ENCODE data around the gene TOLLIP. TPM values are rescaled to one million over a fixed set of nuclear protein-coding genes. Genes with fewer than 3 reads are reported as not detected.

Gene TOLLIP
- total and polyA plus RNA-seq, 9 donors, result 11.9 to 29.8 (median 24.5) TPM

GRCh38 chr11:1228101-1228821 is 81.2 kb downstream of the TOLLIP start:
- Histone ChIP-seq H3K4me1 (ENCODE audit: control insufficient read depth, insufficient read depth, low read length) (no peaks in the 10 kb centered on the region), H3K27me3 (ENCODE audit: control insufficient read depth, insufficient read depth, low read length) (peaks cover 4% of the 10 kb centered on the region), H3K9me3 (replicated peaks; ENCODE audit: control insufficient read depth, low read depth, low read length) (no peaks in the 10 kb centered on the region), H3K4me3 (ENCODE audit: low read length) (no peak overlapping the region), H3K36me3 (ENCODE audit: control insufficient read depth, insufficient read depth, low read length) (no peaks in the 10 kb centered on the region), H3K27ac (ENCODE audit: low read length) (no peak overlapping the region)
- 79% methylated on average over 21 of the region's 31 CpGs for WGBS (ENCODE audit: insufficient coverage)
- no peak for DNase-seq

GRCh38 chr11:1227551-1228100 is 81.8 kb downstream of the TOLLIP start:
- H3K36me3 ChIP-seq (ENCODE audit: control insufficient read depth, insufficient read depth, low read length), result no peaks in the 10 kb centered on the region
- no peaks in the 10 kb centered on the region for H3K4me1 ChIP-seq (ENCODE audit: control insufficient read depth, insufficient read depth, low read length)
- WGBS (ENCODE audit: insufficient coverage), result 74% methylated on average over 21 of the region's 23 CpGs
- DNase-seq, result no peak
- H3K27ac ChIP-seq (ENCODE audit: low read length), result no peak overlapping the region
- H3K9me3 ChIP-seq (replicated peaks; ENCODE audit: control insufficient read depth, low read depth, low read length), result no peaks in the 10 kb centered on the region
- peaks cover 4% of the 10 kb centered on the region for H3K27me3 ChIP-seq (ENCODE audit: control insufficient read depth, insufficient read depth, low read length)
- no peak overlapping the region for H3K4me3 ChIP-seq (ENCODE audit: low read length)

DNA sequence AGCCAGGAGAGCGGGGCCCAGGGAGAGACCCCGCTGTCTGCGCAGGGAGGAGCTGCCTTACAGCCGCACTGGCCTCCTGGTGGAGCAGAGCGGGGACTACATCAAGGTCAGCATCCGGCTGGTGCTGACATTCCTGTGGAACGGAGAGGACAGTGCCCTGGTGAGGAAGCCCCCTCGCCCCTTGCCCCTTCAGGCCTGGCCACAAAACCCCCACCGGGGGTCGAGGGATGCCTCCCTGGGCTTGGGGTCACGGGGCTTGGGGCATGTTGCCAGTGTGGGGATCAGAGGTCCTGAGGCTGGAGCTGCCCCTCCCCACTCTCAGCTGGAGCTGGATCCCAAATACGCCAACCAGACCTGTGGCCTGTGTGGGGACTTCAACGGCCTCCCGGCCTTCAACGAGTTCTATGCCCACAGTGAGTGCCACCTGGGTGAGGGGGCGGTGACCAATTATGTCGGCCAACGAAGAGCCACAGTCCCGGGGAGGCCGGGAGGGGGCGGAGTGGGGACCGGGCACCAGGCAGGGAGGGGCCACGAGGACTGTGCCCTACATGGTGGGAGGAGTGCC is 82.4 kb downstream of the TOLLIP start:
- no peak overlapping the region for H3K27ac ChIP-seq (ENCODE audit: low read length)
- H3K4me3 ChIP-seq (ENCODE audit: low read length), result no peak overlapping the region
- H3K27me3 ChIP-seq (ENCODE audit: control insufficient read depth, insufficient read depth, low read length), result peaks cover 4% of the 10 kb centered on the region
- no peak for DNase-seq
- 57% methylated on average over 19 of the region's 23 CpGs for WGBS (ENCODE audit: insufficient coverage)
- H3K4me1 ChIP-seq (ENCODE audit: control insufficient read depth, insufficient read depth, low read length), result no peaks in the 10 kb centered on the region
- no peaks in the 10 kb centered on the region for H3K9me3 ChIP-seq (replicated peaks; ENCODE audit: control insufficient read depth, low read depth, low read length)
- H3K36me3 ChIP-seq (ENCODE audit: control insufficient read depth, insufficient read depth, low read length), result no peaks in the 10 kb centered on the region

DNA sequence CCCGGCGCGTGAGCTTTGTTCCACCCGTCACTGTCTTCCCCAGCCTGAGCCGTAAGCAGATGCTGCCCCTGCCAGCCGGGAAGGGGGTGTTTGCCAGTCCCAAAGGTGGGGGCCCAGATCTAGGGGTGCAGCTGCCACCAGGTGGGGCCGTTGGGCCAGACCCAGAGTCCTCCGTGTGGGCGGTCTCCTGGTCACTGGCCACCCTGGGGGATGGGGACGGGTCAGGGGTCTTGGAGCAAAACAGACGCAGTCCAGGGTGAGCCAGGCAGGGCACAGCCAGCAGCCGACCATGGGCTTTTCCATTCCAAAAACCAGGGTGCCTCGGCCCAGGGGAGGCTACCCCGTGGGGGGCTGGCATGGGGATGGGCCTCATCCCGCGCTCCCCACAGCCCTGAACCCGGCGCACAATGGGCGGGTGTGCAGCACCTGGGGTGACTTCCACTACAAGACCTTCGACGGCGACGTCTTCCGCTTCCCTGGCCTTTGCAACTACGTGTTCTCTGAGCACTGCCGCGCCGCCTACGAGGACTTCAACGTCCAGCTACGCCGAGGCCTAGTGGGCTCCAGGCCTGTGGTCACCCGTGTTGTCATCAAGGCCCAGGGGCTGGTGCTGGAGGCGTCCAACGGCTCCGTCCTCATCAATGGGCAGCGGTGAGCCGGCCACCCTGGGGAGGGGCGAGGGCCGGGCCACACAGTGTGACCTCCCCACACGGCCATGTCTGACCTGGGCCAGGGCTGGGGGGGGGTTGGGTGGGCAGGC is 83.0 kb downstream of the TOLLIP start:
- Histone ChIP-seq H3K36me3 (ENCODE audit: control insufficient read depth, insufficient read depth, low read length) (no peaks in the 10 kb centered on the region), H3K27ac (ENCODE audit: low read length) (no peak overlapping the region), H3K9me3 (replicated peaks; ENCODE audit: control insufficient read depth, low read depth, low read length) (no peaks in the 10 kb centered on the region), H3K4me3 (ENCODE audit: low read length) (no peak overlapping the region), H3K27me3 (ENCODE audit: control insufficient read depth, insufficient read depth, low read length) (peaks cover 8% of the 10 kb centered on the region), H3K4me1 (ENCODE audit: control insufficient read depth, insufficient read depth, low read length) (no peaks in the 10 kb centered on the region)
- DNase-seq, result no peak
- WGBS (ENCODE audit: insufficient coverage), result 73% methylated on average over 38 of the region's 41 CpGs

DNA sequence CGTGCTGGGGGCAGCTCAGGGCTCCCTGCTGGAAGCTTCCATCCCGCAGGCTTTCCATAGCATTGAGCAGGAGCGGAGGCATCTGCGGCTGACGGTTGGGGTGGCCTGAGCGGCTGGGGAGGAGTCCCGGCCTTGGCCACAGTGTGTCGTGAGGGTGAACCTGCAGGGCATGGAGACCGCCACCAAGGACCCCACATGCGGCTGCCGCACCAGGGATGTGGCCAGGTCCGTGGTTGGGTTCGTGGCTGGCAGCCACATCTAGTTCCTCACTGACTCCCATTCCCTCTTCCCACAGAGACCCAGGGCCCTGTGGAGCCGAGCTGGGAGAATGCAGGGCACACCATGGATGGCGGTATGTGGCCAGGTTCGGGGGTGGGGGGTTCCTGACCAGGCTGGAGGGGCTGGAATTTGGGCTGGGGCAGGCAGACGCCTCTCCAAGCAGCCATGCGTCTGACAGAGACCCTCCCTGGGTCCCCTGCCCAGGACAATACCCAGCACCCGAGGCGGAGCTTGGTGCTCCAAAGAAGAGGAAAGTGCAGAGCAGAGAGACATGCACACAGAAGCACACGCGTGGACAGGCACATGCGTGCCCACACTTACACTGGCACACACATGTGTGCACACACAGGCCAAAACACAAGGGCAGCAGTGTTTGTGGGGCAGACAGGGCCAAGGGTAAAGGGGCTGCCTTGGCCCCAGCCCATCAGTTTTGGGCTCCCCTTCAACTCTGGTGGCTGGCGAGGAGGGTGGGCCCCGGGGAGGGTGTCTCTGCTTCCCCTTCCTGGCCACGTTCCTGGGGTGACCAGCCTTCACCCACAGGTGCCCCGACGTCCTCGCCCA is 83.8 kb downstream of the TOLLIP start:
- Histone ChIP-seq H3K27me3 (ENCODE audit: control insufficient read depth, insufficient read depth, low read length) (peaks cover 12% of the 10 kb centered on the region), H3K4me1 (ENCODE audit: control insufficient read depth, insufficient read depth, low read length) (no peaks in the 10 kb centered on the region), H3K36me3 (ENCODE audit: control insufficient read depth, insufficient read depth, low read length) (no peaks in the 10 kb centered on the region), H3K4me3 (ENCODE audit: low read length) (no peak overlapping the region), H3K9me3 (replicated peaks; ENCODE audit: control insufficient read depth, low read depth, low read length) (no peaks in the 10 kb centered on the region), H3K27ac (ENCODE audit: low read length) (no peak overlapping the region)
- 82% methylated on average over 28 of the region's 29 CpGs for WGBS (ENCODE audit: insufficient coverage)
- no peak for DNase-seq

DNA sequence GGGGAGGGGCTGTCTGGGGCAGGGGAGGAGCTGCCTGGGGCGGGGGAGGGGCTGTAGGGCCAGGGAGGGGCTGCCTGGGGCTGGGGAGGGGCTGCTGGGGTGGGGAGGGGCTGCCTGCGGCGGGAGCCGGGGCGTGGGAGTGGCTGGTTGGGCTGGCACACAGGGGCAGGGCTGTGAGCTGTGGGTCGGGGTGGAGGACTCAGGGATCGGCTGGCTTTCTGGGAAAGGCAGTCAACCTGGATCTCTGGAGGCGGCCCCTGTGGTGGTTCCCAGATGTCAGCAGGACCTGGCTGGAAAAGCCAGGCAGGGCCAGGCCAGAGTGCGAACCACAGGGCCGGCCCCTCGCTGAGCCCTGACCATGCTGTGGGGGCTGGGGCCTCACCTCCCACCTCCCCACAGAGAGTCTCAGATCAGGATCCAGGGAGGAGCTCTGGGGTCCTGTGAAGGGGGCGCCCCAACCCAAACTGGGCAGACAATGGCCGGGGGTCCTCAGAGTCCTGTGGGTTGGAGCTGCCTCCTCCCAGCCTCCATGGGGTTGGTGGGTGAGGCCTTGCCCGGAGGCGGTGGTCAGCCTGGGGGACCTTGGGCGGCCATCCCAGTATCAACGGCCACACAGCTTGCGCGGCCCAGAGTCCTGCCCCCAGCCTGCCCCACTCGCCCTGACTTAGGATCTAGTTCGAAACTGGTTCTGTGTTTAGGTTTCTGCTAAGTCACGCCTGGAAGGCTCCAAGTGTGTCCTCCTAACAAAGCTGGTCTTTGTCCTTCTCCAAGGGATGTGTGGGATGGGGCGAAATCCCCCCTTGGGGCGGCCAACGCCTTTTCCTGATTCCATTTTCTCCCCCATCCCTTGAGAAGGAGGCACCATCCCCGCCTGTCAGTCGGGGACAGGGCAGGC is 84.7 kb downstream of the TOLLIP start:
- no peak for DNase-seq
- H3K27me3 ChIP-seq (ENCODE audit: control insufficient read depth, insufficient read depth, low read length), result peaks cover 10% of the 10 kb centered on the region
- no peak overlapping the region for H3K27ac ChIP-seq (ENCODE audit: low read length)
- no peak overlapping the region for H3K4me3 ChIP-seq (ENCODE audit: low read length)
- H3K4me1 ChIP-seq (ENCODE audit: control insufficient read depth, insufficient read depth, low read length), result no peaks in the 10 kb centered on the region
- no peaks in the 10 kb centered on the region for H3K36me3 ChIP-seq (ENCODE audit: control insufficient read depth, insufficient read depth, low read length)
- H3K9me3 ChIP-seq (replicated peaks; ENCODE audit: control insufficient read depth, low read depth, low read length), result no peaks in the 10 kb centered on the region
- 64% methylated on average over 16 of the region's 27 CpGs for WGBS (ENCODE audit: insufficient coverage)

Other genes with a start within 250 kb of the TOLLIP start
- not detected for gene MUC2, start 234.8 kb downstream of the TOLLIP start, total RNA-seq
- gene MUC2, start 234.8 kb downstream of the TOLLIP start, polyA plus RNA-seq (ENCODE audit: insufficient read depth in 1 of 8, insufficient read length in 8 of 8, low replicate concordance in 1 of 8), result 1 to 10 TPM in 2 of 8 donors, under 1 TPM in 4, not detected in 2; 0.01 to 2.2 (median 0.04) TPM
- gene MUC5AC, start 151.7 kb downstream of the TOLLIP start, total RNA-seq, result not detected
- under 1 TPM in 5 of 8 donors, not detected in 3; 0.01 to 0.75 (median 0.04) TPM for gene MUC5AC, start 151.7 kb downstream of the TOLLIP start, polyA plus RNA-seq (ENCODE audit: insufficient read depth in 1 of 8, insufficient read length in 8 of 8, low replicate concordance in 1 of 8)
- gene MUC5B, start 86.6 kb downstream of the TOLLIP start, total RNA-seq, result not detected
- gene MUC5B, start 86.6 kb downstream of the TOLLIP start, polyA plus RNA-seq (ENCODE audit: insufficient read depth in 1 of 8, insufficient read length in 8 of 8, low replicate concordance in 1 of 8), result under 1 TPM in 7 of 8 donors, not detected in 1; 0.01 to 0.33 (median 0.04) TPM
- 0.44 TPM for gene BRSK2, start 80.3 kb upstream of the TOLLIP start, total RNA-seq
- gene BRSK2, start 80.3 kb upstream of the TOLLIP start, polyA plus RNA-seq (ENCODE audit: insufficient read depth in 1 of 8, insufficient read length in 8 of 8, low replicate concordance in 1 of 8), result 1 to 10 TPM in 5 of 8 donors, under 1 TPM in 3; 0.93 to 2.3 (median 1.3) TPM
- 23.6 TPM for gene MOB2, start 177.1 kb upstream of the TOLLIP start, total RNA-seq
- gene MOB2, start 177.1 kb upstream of the TOLLIP start, polyA plus RNA-seq (ENCODE audit: insufficient read depth in 1 of 8, insufficient read length in 8 of 8, low replicate concordance in 1 of 8), result 10 to 100 TPM; 21.4 to 28.2 (median 25.3) TPM